Measurements from ENCODE around the gene PLD1.
A peak's percentile ranks its signal among the peaks of the same experiment; 100 is the strongest.
"Not testable (repeated sequence)": the region's sequence is repeated elsewhere in the genome, so short reads cannot be mapped to it uniquely, and the experiment has no call there.

PLD1 gene

GRCh38 chr3:171565481-171566058 lies 244.7 kb downstream of the PLD1 start:
- TF ChIP-seq CTCF (conservative IDR thresholded peaks at IDR 0.05; ENCODE audit: low read length) = no peak
- DNase-seq (ENCODE audit: low read depth) = peak; percentile 64
- no peak overlapping the region for H3K4me3 ChIP-seq (ENCODE audit: low read length)

GRCh38 chr3:171564748-171565480 lies 245.4 kb downstream of the PLD1 start:
- no peak for TF ChIP-seq CTCF (conservative IDR thresholded peaks at IDR 0.05; ENCODE audit: low read length)
- H3K4me3 ChIP-seq (ENCODE audit: low read length) = no peak overlapping the region
- no peak for DNase-seq (ENCODE audit: low read depth)

- TF ChIP-seq CTCF (conservative IDR thresholded peaks at IDR 0.05; ENCODE audit: low read length) = no peak
- DNase-seq (ENCODE audit: low read depth) = no peak
- no peak overlapping the region for H3K4me3 ChIP-seq (ENCODE audit: low read length)
Measured at GRCh38 chr3:171563298-171563697, 247.0 kb downstream of the PLD1 start.

- not testable (repeated sequence) for DNase-seq (ENCODE audit: low read depth); H3K4me3 ChIP-seq (ENCODE audit: low read length)
Measured at GRCh38 chr3:171562459-171562858, 247.8 kb downstream of the PLD1 start.

GRCh38 chr3:171561596-171562323 lies 248.5 kb downstream of the PLD1 start:
- TF ChIP-seq CTCF (conservative IDR thresholded peaks at IDR 0.05; ENCODE audit: low read length) = no peak
- H3K4me3 ChIP-seq (ENCODE audit: low read length) = no peak overlapping the region
- no peak for DNase-seq (ENCODE audit: low read depth)

- TF ChIP-seq CTCF (conservative IDR thresholded peaks at IDR 0.05; ENCODE audit: low read length) = no peak
- no peak for DNase-seq (ENCODE audit: low read depth)
- H3K4me3 ChIP-seq (ENCODE audit: low read length) = no peak overlapping the region
Measured at GRCh38 chr3:171559586-171559985, 250.7 kb downstream of the PLD1 start.

GRCh38 chr3:171558188-171558696 lies 252.0 kb downstream of the PLD1 start:
- no peak overlapping the region for H3K4me3 ChIP-seq (ENCODE audit: low read length)
- TF ChIP-seq CTCF (conservative IDR thresholded peaks at IDR 0.05; ENCODE audit: low read length) = no peak
- no peak for DNase-seq (ENCODE audit: low read depth)
